Measurements from ENCODE around the gene MOB3A.

Gene MOB3A

DNA sequence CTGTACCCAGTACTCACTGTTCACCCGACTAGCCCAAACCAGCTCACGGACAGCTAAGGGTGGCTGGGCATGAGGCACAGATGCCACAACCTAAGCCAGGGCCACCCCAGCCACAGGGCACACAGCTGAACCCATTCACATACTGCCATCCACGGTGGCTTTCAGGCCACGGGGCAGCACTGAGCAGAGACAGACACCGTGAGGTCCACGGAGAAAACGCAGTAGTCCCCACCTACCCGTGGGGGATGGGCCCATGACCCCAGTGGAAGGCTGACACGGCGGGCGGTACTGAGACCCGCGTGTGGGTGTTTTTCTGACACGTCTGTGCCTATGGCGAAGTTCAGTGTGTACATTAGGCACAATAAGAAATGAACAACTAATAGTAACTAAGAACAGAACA, 26.1 kb upstream of the MOB3A start:
- H3K27ac ChIP-seq (ENCODE audit: low read depth, low read length), result no peak overlapping the region
- H3K36me3 ChIP-seq (ENCODE audit: control insufficient read depth, insufficient read depth, low read length), result peaks cover 91% of the 10 kb centered on the region
- H3K4me3 ChIP-seq (ENCODE audit: low read depth, low read length), result no peak overlapping the region
- H3K9ac ChIP-seq (ENCODE audit: low read length), result no peak overlapping the region
- H3K9me3 ChIP-seq (ENCODE audit: control insufficient read depth, insufficient read depth, low read depth, low read length), result no peaks in the 10 kb centered on the region
- H3K4me1 ChIP-seq (ENCODE audit: control insufficient read depth, insufficient read depth, low read length), result no peaks in the 10 kb centered on the region
- no peaks in the 10 kb centered on the region for H3K27me3 ChIP-seq (ENCODE audit: control insufficient read depth, insufficient read depth, low read length)

DNA sequence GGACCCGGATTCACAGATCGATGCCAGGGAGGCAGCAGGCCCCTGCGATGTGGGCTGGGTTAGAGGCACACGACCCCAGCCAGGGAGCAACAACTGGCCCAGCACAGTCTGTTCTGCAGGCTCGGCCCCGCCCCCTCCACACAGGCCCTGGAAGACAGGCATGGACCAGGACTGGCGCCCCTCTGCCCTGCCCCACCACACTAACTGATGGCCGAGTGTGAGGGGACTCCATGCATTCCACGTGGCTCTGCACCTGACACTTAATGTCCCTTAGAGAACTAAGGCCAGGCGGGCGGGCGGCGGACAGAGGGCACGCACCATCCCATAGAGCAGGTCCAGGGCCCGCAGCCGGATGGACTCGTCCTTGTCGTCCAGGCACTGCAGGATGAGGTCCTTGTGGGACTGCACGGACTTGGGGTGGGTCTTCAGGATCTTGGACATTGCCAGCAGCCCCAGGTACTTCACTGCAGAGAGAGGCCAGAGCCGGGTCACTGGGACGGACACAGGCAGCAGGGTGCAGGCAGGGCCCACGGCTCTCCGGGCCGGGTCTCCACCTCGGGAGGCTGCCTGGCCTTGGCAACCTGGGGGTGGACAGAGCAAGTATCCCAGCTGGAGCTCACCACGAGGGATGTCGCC, 25.4 kb upstream of the MOB3A start:
- Histone ChIP-seq H3K9ac (ENCODE audit: low read length) (no peak overlapping the region), H3K9me3 (ENCODE audit: control insufficient read depth, insufficient read depth, low read depth, low read length) (no peaks in the 10 kb centered on the region), H3K27ac (ENCODE audit: low read depth, low read length) (no peak overlapping the region), H3K4me3 (ENCODE audit: low read depth, low read length) (no peak overlapping the region), H3K36me3 (ENCODE audit: control insufficient read depth, insufficient read depth, low read length) (peaks cover 91% of the 10 kb centered on the region), H3K27me3 (ENCODE audit: control insufficient read depth, insufficient read depth, low read length) (no peaks in the 10 kb centered on the region), H3K4me1 (ENCODE audit: control insufficient read depth, insufficient read depth, low read length) (no peaks in the 10 kb centered on the region)

DNA sequence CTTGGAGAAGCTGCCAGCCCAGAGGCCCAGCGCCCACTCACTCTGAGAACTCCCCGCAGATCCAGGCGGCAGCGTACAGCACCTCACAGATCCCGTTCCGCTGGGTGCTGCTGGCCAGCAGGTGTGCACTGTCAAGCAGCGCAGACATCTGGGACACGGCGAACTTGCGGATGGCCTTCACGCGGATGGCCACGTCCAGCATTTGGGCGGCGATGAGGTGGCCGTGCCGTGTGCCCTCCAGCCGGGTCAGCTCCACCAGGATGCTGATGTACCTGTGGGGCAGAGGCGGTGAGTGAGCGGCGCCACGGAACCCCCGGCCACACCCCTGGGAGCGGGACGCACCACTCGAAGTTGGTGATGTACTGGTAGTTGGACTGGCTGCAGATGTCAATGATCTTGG, 24.7 kb upstream of the MOB3A start:
- H3K9ac ChIP-seq (ENCODE audit: low read length), result no peak overlapping the region
- no peaks in the 10 kb centered on the region for H3K27me3 ChIP-seq (ENCODE audit: control insufficient read depth, insufficient read depth, low read length)
- peaks cover 91% of the 10 kb centered on the region for H3K36me3 ChIP-seq (ENCODE audit: control insufficient read depth, insufficient read depth, low read length)
- no peaks in the 10 kb centered on the region for H3K4me1 ChIP-seq (ENCODE audit: control insufficient read depth, insufficient read depth, low read length)
- no peaks in the 10 kb centered on the region for H3K9me3 ChIP-seq (ENCODE audit: control insufficient read depth, insufficient read depth, low read depth, low read length)
- no peak overlapping the region for H3K27ac ChIP-seq (ENCODE audit: low read depth, low read length)
- no peak overlapping the region for H3K4me3 ChIP-seq (ENCODE audit: low read depth, low read length)

DNA sequence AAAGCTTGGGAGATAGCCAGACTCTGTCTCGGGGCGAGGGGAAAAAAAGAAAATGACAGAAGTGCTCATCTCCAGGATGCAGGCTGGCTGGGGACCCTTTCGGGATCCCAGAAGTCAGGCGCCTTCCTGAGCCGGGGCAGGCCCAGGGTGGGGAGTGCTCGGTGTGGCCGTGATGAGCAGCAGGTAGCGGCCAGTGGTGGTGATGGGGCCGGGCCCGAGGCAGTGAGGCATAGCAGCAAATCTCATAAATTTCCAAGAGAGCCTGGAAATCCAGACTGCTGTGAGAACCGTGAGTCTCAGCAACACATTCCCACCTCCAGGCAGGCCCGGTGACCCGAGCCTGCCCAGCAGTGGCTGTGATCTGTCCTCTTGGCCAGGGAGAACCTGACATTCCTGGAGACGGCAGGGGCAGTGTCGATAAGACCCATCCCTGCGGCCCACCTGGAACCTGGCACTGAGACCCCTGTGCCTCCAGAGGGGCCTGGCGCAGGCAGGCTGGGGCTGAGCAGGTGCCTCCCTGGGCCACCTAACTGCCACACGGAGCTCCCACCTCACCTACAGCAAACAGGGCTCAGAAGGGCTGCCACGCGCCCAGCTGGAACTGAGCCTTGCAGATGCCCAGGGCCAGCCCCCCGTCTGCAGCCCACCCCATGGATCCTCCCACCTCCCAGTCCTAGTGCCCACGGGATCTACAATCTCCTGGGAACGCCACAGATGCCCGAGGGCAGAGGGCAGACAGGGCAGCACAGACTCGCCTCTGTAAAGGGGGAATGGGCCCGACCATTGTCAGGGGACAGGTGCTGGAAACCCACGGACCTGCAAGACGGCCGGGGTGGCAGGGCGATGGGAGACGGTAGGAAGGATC, 24.0 kb upstream of the MOB3A start:
- Histone ChIP-seq H3K9ac (ENCODE audit: low read length) (no peak overlapping the region), H3K9me3 (ENCODE audit: control insufficient read depth, insufficient read depth, low read depth, low read length) (no peaks in the 10 kb centered on the region), H3K27me3 (ENCODE audit: control insufficient read depth, insufficient read depth, low read length) (no peaks in the 10 kb centered on the region), H3K27ac (ENCODE audit: low read depth, low read length) (no peak overlapping the region), H3K36me3 (ENCODE audit: control insufficient read depth, insufficient read depth, low read length) (peaks cover 92% of the 10 kb centered on the region), H3K4me1 (ENCODE audit: control insufficient read depth, insufficient read depth, low read length) (no peaks in the 10 kb centered on the region), H3K4me3 (ENCODE audit: low read depth, low read length) (no peak overlapping the region)

DNA sequence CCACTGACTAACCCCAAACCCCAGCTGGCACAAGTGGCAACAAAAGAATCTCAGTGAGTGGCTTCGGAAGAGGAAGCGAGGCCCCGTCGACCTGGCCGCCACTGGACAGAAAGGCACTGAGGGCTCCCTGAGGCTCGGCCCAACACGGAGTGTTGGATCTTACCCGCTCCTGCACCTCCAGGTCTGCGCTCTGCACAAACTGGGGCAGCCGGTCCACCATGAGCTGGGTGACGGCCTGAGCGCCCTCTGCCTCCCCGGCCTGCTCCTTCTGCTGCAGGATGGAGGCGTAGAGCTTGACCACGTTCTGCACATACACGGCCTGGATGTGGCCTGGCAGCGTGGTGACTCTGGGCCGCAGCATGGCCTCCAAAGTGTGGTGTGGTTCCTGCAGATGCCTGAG, 22.3 kb upstream of the MOB3A start:
- Histone ChIP-seq H3K4me1 (ENCODE audit: control insufficient read depth, insufficient read depth, low read length) (no peaks in the 10 kb centered on the region), H3K27ac (ENCODE audit: low read depth, low read length) (no peak overlapping the region), H3K9me3 (ENCODE audit: control insufficient read depth, insufficient read depth, low read depth, low read length) (no peaks in the 10 kb centered on the region), H3K36me3 (ENCODE audit: control insufficient read depth, insufficient read depth, low read length) (peaks cover 96% of the 10 kb centered on the region), H3K4me3 (ENCODE audit: low read depth, low read length) (no peak overlapping the region), H3K27me3 (ENCODE audit: control insufficient read depth, insufficient read depth, low read length) (no peaks in the 10 kb centered on the region), H3K9ac (ENCODE audit: low read length) (no peak overlapping the region)

DNA sequence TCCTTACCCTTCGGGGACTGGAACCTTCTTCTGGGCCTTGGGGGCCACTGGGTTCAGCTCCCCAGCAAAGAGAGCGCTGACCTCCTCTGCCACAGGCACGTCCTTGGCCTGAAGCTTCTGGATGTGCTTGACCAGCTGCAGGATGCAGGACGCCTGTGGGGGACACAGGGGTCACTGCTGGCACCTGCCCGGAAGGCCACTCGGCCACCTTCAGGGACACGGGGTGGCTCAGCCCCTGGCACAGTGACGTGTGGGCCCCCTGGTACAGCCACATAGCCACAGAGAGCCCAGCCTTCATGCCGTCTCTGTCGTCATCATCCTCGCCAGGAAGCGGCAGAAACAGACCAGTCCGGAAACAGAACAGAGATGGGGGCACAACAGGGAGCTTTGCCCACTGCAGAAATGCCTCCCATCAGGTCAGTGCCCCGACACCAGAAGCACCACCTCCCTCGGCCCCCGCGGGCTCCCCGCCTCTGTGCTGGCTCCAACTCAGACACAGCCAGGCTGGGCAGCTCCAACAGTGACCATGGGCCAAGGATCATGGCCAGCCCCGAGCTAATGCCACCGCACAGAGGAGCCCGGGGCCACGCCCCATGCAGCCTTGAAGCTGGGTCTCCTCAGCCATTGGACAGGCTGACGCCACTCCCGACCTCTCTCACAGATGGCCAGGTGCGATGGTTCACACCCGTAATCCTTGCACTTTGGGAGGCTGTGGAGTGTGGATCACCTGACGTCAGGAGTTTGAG, 21.3 kb upstream of the MOB3A start:
- Histone ChIP-seq H3K9ac (ENCODE audit: low read length) (no peak overlapping the region), H3K4me1 (ENCODE audit: control insufficient read depth, insufficient read depth, low read length) (no peaks in the 10 kb centered on the region), H3K36me3 (ENCODE audit: control insufficient read depth, insufficient read depth, low read length) (peaks cover 96% of the 10 kb centered on the region), H3K27me3 (ENCODE audit: control insufficient read depth, insufficient read depth, low read length) (no peaks in the 10 kb centered on the region), H3K4me3 (ENCODE audit: low read depth, low read length) (no peak overlapping the region), H3K27ac (ENCODE audit: low read depth, low read length) (no peak overlapping the region), H3K9me3 (ENCODE audit: control insufficient read depth, insufficient read depth, low read depth, low read length) (no peaks in the 10 kb centered on the region)

DNA sequence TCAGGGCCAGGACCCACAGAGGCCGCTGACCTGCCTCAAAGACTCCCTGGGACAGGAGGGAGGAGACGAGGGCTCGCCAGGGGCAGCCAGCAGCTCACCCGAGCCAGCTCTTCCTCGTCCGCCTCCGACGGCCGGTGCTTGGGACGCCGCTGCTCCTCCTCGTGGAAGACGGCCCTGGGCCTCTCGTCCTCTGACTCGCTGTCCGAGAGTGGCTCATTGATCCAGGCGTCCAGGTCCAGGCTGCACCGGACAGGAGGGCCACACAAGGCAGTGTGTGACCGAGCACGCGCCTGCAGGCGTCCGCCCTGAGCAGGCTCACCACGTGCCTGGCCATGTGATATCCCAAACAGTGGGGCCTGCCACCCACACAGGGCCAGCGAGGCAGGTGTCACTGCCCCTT, 20.4 kb upstream of the MOB3A start:
- Histone ChIP-seq H3K27ac (ENCODE audit: low read depth, low read length) (no peak overlapping the region), H3K27me3 (ENCODE audit: control insufficient read depth, insufficient read depth, low read length) (no peaks in the 10 kb centered on the region), H3K4me1 (ENCODE audit: control insufficient read depth, insufficient read depth, low read length) (no peaks in the 10 kb centered on the region), H3K9me3 (ENCODE audit: control insufficient read depth, insufficient read depth, low read depth, low read length) (no peaks in the 10 kb centered on the region), H3K36me3 (ENCODE audit: control insufficient read depth, insufficient read depth, low read length) (peaks cover 96% of the 10 kb centered on the region), H3K9ac (ENCODE audit: low read length) (no peak overlapping the region), H3K4me3 (ENCODE audit: low read depth, low read length) (no peak overlapping the region)

DNA sequence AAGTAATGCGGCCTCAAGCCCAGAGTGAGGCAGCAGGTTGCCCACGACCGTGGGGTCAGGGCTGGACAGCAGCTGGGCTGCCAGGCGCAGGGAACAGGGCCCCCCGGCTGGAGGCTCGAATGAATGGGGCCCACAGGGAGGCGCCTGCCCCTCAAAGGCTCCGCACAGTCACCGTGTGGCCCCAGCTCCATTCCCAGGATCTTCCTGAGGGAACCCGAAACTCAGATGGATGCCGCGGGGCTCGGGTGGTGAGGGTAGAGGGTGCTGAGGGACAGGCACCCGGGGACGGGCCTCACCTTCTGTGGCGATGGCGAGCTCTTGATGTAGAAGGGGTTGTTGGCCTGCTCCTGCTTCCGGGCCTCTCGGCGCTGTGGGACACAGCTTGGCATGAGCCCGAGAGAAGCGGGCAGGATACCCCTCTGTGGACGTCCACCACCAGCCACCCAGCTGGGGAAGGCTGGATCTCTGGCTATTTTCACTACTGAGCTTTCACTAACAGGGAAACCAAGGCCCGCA, 19.8 kb upstream of the MOB3A start:
- H3K36me3 ChIP-seq (ENCODE audit: control insufficient read depth, insufficient read depth, low read length), result peaks cover 96% of the 10 kb centered on the region
- no peaks in the 10 kb centered on the region for H3K9me3 ChIP-seq (ENCODE audit: control insufficient read depth, insufficient read depth, low read depth, low read length)
- H3K27ac ChIP-seq (ENCODE audit: low read depth, low read length), result no peak overlapping the region
- H3K4me1 ChIP-seq (ENCODE audit: control insufficient read depth, insufficient read depth, low read length), result no peaks in the 10 kb centered on the region
- no peak overlapping the region for H3K4me3 ChIP-seq (ENCODE audit: low read depth, low read length)
- no peak overlapping the region for H3K9ac ChIP-seq (ENCODE audit: low read length)
- no peaks in the 10 kb centered on the region for H3K27me3 ChIP-seq (ENCODE audit: control insufficient read depth, insufficient read depth, low read length)

DNA sequence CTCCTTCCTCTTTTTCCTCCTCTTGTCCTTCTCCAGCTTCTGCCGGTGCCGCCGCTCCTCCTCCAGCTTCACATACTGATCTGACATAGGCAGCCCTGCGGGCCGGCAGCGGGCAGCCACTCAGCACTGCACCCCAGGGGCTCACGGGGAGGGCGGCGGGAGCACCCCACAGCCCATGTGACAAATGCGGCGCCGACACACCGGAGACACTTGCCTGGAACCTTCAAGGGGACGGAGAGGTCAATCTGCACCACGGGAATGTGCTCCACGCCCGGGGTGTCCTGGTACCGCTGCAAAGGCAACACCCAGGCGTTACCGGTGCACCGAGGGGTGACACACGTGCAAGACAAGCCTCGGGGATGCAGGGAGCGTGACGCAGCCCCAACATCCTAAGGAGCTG, 19.2 kb upstream of the MOB3A start:
- Histone ChIP-seq H3K4me1 (ENCODE audit: control insufficient read depth, insufficient read depth, low read length) (no peaks in the 10 kb centered on the region), H3K9ac (ENCODE audit: low read length) (no peak overlapping the region), H3K9me3 (ENCODE audit: control insufficient read depth, insufficient read depth, low read depth, low read length) (no peaks in the 10 kb centered on the region), H3K27ac (ENCODE audit: low read depth, low read length) (no peak overlapping the region), H3K36me3 (ENCODE audit: control insufficient read depth, insufficient read depth, low read length) (peaks cover 96% of the 10 kb centered on the region), H3K27me3 (ENCODE audit: control insufficient read depth, insufficient read depth, low read length) (no peaks in the 10 kb centered on the region), H3K4me3 (ENCODE audit: low read depth, low read length) (no peak overlapping the region)

DNA sequence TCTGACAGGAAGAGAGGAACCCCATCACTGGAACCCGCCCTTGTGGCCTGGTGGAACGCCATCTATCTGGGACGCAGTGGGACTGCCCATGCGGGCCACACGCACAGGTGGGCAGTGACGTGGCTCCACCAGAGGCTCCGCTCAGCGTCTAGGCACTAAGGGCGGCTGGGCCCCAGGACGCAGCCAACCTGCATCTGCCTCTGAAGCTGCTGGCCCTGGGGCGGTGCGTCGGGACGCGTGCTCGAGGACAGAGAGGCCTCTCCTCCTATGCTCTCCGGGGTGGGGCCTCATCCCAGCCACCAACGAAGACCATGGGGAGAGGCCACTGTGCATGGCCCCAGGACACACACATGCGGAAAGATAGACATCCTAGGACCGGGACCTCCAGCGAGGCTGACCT, 18.7 kb upstream of the MOB3A start:
- no peak overlapping the region for H3K9ac ChIP-seq (ENCODE audit: low read length)
- H3K4me3 ChIP-seq (ENCODE audit: low read depth, low read length), result no peak overlapping the region
- no peak overlapping the region for H3K27ac ChIP-seq (ENCODE audit: low read depth, low read length)
- H3K4me1 ChIP-seq (ENCODE audit: control insufficient read depth, insufficient read depth, low read length), result no peaks in the 10 kb centered on the region
- peaks cover 96% of the 10 kb centered on the region for H3K36me3 ChIP-seq (ENCODE audit: control insufficient read depth, insufficient read depth, low read length)
- H3K9me3 ChIP-seq (ENCODE audit: control insufficient read depth, insufficient read depth, low read depth, low read length), result no peaks in the 10 kb centered on the region
- no peaks in the 10 kb centered on the region for H3K27me3 ChIP-seq (ENCODE audit: control insufficient read depth, insufficient read depth, low read length)

DNA sequence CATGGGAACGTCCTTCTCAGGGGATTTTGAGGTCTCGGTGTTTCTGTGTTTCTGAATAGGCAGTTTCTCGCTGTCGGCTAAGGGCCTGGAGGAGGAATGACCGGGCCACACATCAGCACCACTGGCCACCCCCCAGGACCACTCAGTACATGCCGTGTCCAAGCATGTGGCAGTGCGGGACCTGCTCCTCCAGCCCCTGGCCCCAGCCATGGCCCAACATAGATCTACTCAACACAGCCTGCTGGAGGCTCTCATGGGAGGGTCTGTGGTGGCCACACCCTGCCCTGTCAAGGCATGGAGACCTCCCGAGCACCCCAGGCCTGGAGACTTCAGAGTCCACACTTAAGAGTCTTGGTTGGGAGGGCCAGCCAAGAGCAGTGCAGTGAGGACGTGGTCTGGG, 18.1 kb upstream of the MOB3A start:
- Histone ChIP-seq H3K9ac (ENCODE audit: low read length) (no peak overlapping the region), H3K27me3 (ENCODE audit: control insufficient read depth, insufficient read depth, low read length) (no peaks in the 10 kb centered on the region), H3K4me3 (ENCODE audit: low read depth, low read length) (no peak overlapping the region), H3K27ac (ENCODE audit: low read depth, low read length) (no peak overlapping the region), H3K4me1 (ENCODE audit: control insufficient read depth, insufficient read depth, low read length) (no peaks in the 10 kb centered on the region), H3K9me3 (ENCODE audit: control insufficient read depth, insufficient read depth, low read depth, low read length) (no peaks in the 10 kb centered on the region), H3K36me3 (ENCODE audit: control insufficient read depth, insufficient read depth, low read length) (peaks cover 100% of the 10 kb centered on the region)
